Lower leg skin (tissue), 3 donors: ENCODE results near the gene C1orf50.

Experiments
- CTCF ChIP-seq, 3 donors: fragments of 450-650 bp; IDR thresholded peaks; one replicate each; pipeline ENCODE4 v1.5.1; 2016; ENCODE audit warnings: antibody characterized with exemption in 3 of 3, mild to moderate bottlenecking in 3 of 3, moderate library complexity in 2 of 3
- POLR2A ChIP-seq, 2 donors: fragments of 450-650 bp; IDR thresholded peaks; one replicate each; pipeline ENCODE4 v1.6.1; 2016 to 2017; ENCODE audit warnings: antibody characterized with exemption in 2 of 2, mild to moderate bottlenecking in 1 of 2, moderate library complexity in 1 of 2

GRCh38 chr1:42768172-42768571, 1.1 kb downstream of the C1orf50 start:
- TF ChIP-seq CTCF (IDR thresholded peaks at IDR 0.05): no peak
- TF ChIP-seq POLR2A (IDR thresholded peaks at IDR 0.05): no peak
